ENCODE data around the gene ASPSCR1. TPM values are rescaled to one million over a fixed set of nuclear protein-coding genes. Genes with fewer than 3 reads are reported as not detected.

The ASPSCR1 gene
- total and polyA plus RNA-seq, 2 of the 13 experiments (the other 11 are each of a cell fraction or from before 2014, with no cell fraction given) = 274 to 314 TPM

- ChIA-PET POLR2A (interaction anchor here (0.7 to 16.1 kb wide), 26 partner anchors 9 to 289 kb away, joined by 3 to 470 read pairs (median 7); partner anchors contain the start of genes ALYREF, ANAPC11, ASPSCR1 and CENPX), CTCF (ENCODE audit: low intra/inter-chr PET ratio, low total read pairs) (interaction anchor here (1.4 to 2.7 kb wide), 4 partner anchors 9 to 32 kb away, joined by 3 to 33 read pairs (median 4); partner anchors contain the start of gene NOTUM)
- Histone ChIP-seq H3K9me3 (ENCODE audit: low read length) (no peaks in the 10 kb centered on the region), H3K36me3 (replicated peaks in 1 of 2; ENCODE audit: control insufficient read depth in 1 of 2, insufficient read depth in 2 of 2, low read length in 2 of 2) (peaks cover 5 to 15% of the 10 kb centered on the region in 2 experiments; a peak in 4 of 5 replicates), H2AFZ (ENCODE audit: low read length) (no peak overlapping the region), H3K27ac (ENCODE audit: extremely low read length, insufficient read depth, low read length) (peak overlapping the region; percentile 97), H3K9ac (ENCODE audit: insufficient read depth, low read depth, low read length) (peak overlapping the region; percentile 89), H3K4me2 (ENCODE audit: low read depth, low read length) (peak overlapping the region; percentile 89), H3K4me3 (replicated peaks in 1 of 3; ENCODE audit: insufficient read depth in 1 of 3, low read depth in 2 of 3, low read length in 3 of 3) (peak overlapping the region; percentile 29 to 69 (median 44)), H3K4me1 (ENCODE audit: insufficient read depth, low read length) (peaks cover 70% of the 10 kb centered on the region), H4K20me1 (ENCODE audit: insufficient read depth, low read length) (no peaks in the 10 kb centered on the region), H3K79me2 (ENCODE audit: insufficient read depth, low read length) (peaks cover 46% of the 10 kb centered on the region), H3K27me3 (ENCODE audit: control insufficient read depth in 1 of 2, insufficient read depth in 2 of 2, low read length in 2 of 2) (no peaks in the 10 kb centered on the region)
- peak; percentile 98 for DNase-seq (ENCODE audit: low spot score)
- intact Hi-C loops (cut with micrococcal nuclease; ENCODE audit: unreplicated experiment) = loop anchor here (1.0 kb wide), 4 partner anchors 9 to 46 kb away; partner anchors contain the start of genes ASPSCR1 and DCXR
- in situ Hi-C loops (cut with HindIII; ENCODE audit: extremely low pct_ligation_motif_present, low pct_unique_long_range_greater_than_20kb) = no loop called here
- ATAC-seq = peak; percentile 66
- no TSS peak for BruUV-seq (replicated peaks)
- WGBS (ENCODE audit: low lambda C conversion rate) = 0% methylated on average over 15 of the region's 31 CpGs
- peak; percentile 81 for FAIRE-seq
- peak; percentile 49; the same call in 1 of the 2 replicates for TF ChIP-seq SALL1 (CRISPR knock-in tag; IDR thresholded peaks at IDR 0.05)
- peak; percentile 83 for TF ChIP-seq FOXK1 (CRISPR knock-in tag; IDR thresholded peaks at IDR 0.05; ENCODE audit: borderline replicate concordance, low read depth)
- TF ChIP-seq PRDM10 (CRISPR knock-in tag; IDR thresholded peaks at IDR 0.05; ENCODE audit: low read depth) = peak; percentile 93
- TF ChIP-seq THAP9 (CRISPR knock-in tag; IDR thresholded peaks at IDR 0.05; ENCODE audit: borderline replicate concordance) = peak; percentile 18
- TF ChIP-seq MAZ (IDR thresholded peaks at IDR 0.05; ENCODE audit: borderline replicate concordance, low read depth, low read length) = peak; percentile 82
- TF ChIP-seq MAZ (CRISPR knock-in tag; IDR thresholded peaks at IDR 0.05; ENCODE audit: low read depth) = peak; percentile 97
- TF ChIP-seq ZNF331 (CRISPR knock-in tag; IDR thresholded peaks at IDR 0.05) = peak; percentile 95
- peak; percentile 91; the same call in 1 of the 2 replicates for TF ChIP-seq BORCS8-MEF2B (CRISPR knock-in tag; IDR thresholded peaks at IDR 0.05)
These were observed 14.4 kb downstream of the ASPSCR1 start for GRCh38 chr17:81991684-81992305.
